GM10266 (cell line): ENCODE measurements around the gene BLVRB.
"Not testable (repeated sequence)": the region's sequence is repeated elsewhere in the genome, so short reads cannot be mapped to it uniquely, and the experiment has no call there.

Experiments
- DNase-seq: peaks from one replicate; pipeline ENCODE4 v3.0.0; 2012; ENCODE audit errors: extremely low spot score
- TF ChIP-seq, protein P1 (sequence below): IDR thresholded peaks from 2 replicates; pipeline ENCODE4 v1.5.1; 2012; ENCODE audit warnings: mild to moderate bottlenecking, low read depth; ENCODE audit not compliant: control insufficient read depth, insufficient read depth; ENCODE audit errors: missing control alignments

Gene BLVRB

DNA sequence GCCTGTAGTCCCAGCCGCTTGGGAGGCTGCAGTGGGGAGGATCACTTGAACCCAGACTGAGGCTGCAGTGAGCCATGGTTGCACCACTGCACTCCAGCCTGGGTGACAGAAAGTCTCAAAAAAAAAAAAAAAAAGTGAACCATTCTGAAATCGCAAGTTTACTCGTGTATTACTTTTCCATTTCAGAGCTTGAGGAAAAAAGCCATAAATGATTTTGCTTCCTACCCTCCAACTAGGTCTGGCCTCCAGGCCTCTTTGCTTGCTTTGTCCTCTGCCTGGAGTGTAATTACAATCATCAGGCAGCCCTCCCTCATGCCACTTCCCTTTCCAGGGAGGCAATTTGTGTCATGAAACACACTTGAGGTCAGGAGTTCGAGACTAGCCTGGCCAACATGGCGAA lies 8.5 kb downstream of the BLVRB start:
- TF ChIP-seq, protein P1, sequence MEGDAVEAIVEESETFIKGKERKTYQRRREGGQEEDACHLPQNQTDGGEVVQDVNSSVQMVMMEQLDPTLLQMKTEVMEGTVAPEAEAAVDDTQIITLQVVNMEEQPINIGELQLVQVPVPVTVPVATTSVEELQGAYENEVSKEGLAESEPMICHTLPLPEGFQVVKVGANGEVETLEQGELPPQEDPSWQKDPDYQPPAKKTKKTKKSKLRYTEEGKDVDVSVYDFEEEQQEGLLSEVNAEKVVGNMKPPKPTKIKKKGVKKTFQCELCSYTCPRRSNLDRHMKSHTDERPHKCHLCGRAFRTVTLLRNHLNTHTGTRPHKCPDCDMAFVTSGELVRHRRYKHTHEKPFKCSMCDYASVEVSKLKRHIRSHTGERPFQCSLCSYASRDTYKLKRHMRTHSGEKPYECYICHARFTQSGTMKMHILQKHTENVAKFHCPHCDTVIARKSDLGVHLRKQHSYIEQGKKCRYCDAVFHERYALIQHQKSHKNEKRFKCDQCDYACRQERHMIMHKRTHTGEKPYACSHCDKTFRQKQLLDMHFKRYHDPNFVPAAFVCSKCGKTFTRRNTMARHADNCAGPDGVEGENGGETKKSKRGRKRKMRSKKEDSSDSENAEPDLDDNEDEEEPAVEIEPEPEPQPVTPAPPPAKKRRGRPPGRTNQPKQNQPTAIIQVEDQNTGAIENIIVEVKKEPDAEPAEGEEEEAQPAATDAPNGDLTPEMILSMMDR: no peak
- DNase-seq: no peak

DNA sequence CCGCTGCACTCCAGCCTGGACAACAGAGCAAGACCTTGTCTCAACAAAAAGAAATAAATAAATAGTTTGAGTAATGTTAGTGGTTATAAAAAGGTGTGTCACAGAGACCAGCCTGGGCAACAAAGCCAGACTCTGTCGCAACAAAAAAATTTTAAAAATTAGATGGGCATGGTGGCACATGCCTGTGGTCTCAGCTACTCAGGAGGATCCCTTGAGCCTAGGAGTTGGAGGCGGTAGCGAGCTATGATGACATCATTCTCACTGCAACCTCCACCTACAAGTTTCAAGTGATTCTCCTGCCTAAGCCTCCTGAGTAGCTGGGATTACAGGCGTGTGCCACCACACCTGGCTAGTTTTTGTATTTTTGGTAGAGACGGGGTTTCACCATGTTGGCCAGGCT lies 11.6 kb downstream of the BLVRB start:
- DNase-seq: not testable (repeated sequence)

DNA sequence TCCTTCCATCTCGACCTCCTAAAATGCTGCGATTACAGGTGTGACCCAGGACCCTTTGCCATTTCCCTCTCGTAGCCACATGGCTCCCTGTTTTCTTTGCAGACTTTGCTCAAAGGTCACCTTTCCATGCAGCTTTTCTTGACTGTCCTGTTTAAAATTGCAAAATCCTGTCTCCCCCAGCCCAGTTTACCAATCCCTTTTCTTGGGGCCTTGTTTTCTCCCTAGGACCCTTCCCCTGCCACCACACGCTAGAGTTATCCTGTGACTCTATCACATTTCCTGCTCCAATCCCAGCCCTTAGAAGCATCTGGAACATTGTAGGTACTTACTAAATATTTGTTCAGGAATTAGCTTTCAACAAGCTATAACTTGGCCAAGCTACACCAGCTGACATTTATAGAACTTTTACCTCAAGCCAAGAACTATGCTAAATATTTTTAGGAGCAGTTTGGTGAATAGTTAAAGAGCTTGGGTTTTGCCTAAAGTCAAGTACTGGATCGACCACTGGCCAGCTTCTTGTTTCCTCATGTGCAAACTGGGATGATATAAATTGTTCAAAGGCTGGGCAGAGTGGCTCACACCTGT lies 12.3 kb downstream of the BLVRB start:
- TF ChIP-seq, protein P1: no peak
- no peak for DNase-seq

DNA sequence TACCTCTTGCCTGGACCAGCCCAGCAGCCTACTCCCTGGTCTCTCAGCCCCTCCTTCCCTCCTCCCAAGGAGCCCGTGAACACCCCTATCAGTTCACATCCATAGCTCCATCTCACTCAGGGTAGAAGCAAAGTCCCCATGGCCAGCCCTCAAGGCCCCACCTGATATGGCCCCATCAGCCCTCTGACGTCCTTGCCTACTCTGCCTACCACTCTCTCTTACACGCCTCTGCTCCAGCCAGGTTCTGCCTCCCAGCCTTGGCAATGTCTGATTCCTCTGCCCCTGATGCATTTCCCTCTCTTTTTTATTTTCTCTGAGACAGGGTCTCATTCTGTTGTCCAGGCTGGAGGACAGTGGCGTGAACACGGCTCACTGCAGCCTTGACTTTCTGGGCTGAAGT lies 13.5 kb downstream of the BLVRB start:
- DNase-seq: no peak
- TF ChIP-seq, protein P1: no peak

DNA sequence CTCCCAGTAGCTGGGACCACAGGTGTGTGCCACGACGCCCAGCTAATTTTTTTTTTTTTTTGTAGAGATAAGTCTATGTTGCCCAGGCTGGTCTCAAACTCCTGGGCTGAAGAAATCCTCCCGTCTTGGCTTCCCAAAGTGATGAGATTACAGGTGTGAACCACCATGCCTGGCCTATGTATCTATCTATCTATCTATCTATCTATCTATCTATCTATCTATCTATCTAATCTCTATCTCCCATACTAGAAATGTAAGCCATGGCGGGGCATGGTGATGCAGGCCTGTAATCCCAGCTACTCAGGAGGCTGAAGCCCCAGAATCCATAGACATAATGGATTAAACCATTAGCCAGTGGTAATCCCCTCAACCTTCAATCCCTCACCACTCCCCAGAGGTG lies 14.9 kb downstream of the BLVRB start:
- no peak for DNase-seq
- TF ChIP-seq, protein P1: no peak

DNA sequence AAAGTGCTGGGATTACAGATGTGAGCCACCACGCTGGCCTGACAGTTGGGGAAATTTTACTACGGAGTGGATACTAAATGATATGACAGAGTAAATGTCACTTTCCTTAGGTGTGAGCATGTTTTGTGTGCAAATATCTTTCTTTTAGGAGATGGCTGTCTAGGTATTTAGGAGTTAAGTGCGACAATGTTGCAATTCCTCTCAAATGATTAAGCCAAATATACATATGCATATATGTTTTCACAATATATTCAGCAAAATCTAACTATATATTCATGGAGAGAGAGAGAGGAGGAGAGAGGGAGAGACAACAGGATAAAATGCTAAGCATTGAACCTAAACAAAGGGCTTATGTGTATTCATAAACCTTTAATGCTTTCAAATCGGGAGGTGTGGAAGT lies 16.0 kb downstream of the BLVRB start:
- TF ChIP-seq, protein P1: no peak
- DNase-seq: no peak

DNA sequence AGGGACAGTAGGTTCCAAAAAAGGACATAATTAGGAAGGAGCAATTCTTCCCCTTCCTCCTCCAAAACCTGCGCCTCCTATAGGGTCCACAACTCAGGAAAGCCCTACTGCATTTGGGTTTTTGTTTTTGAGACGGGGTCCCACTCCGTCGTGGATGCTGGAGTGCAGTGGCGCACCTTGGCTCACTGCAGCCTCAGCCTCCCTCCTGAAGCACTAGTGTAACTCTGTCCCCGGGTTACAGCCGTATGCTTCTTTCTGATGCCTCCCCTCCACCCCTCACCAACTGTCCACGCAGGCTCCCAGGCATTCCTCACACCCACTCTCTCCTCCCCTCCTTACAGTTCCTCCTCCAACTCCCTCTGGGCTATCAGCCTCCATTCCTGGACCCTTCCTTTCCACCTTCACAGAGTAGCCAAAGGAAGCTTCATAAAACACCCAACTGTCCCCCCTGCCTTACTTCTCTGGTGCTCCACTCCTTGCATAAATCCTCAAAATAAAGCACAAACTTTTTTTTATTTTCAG lies 19.2 kb downstream of the BLVRB start:
- TF ChIP-seq, protein P1: no peak
- DNase-seq: no peak

DNA sequence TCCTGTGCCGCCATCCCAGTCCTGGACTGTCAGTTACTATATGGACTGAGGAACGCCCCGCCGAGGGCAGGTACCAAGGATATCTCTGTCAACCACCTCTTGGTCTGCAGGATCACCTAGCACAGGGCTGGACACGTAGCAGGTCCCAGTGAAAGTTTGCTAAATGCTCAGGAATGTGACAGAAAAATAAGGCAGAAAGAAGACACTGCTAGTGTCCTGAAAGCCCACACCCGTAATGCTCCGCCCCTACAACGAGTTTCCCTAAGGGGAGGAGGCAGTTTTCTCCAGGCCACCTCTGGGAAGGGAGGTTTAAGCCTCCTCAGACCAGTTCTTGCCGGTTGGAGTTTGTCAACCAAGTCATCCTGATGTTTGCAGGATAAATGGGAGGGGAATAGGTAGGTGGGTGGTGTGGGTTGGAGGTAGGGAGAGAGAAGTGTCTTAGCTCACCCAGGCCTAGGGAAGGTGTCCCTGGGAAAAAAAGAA lies 19.7 kb downstream of the BLVRB start:
- DNase-seq: no peak

More for the DNA sequence above, 19.7 kb downstream of the BLVRB start:
- TF ChIP-seq, protein P1: no peak
